HCT116 (cell line): ENCODE data around the gene HOXD9. TPM values are rescaled to one million over a fixed set of nuclear protein-coding genes. Genes with fewer than 3 reads are reported as not detected.

ENCODE experiments used
- ATAC-seq: fragments of 200-7000 bp; cut with Tn5 transposase; 2 replicates; pipeline ENCODE4 v1.9.1; 2020; ENCODE audit warnings: mild to moderate bottlenecking, moderate library complexity
- Bru-seq: library from RNA; stranded (reverse); fragments of 400-500 nt; gene quantifications from one replicate; lab custom pipeline; 2021; lab: Mats Ljungman, UMichigan
- BruChase-seq, 2 experiments: library from RNA; stranded (reverse); fragments of 400-500 nt; gene quantifications; one replicate each; lab custom pipeline; 2021; lab: Mats Ljungman, UMichigan
- BruUV-seq: library from RNA; stranded (reverse); fragments of 400-500 nt; replicated peaks from 2 replicates; lab custom pipeline; 2021; lab: Mats Ljungman, UMichigan
- CTCF ChIA-PET: fragments of 300-600 bp; sonication (Branson Sonifier 250); formaldehyde crosslinking; loops from one replicate; lab custom pipeline; 2021; ENCODE audit warnings: antibody characterized with exemption; lab: Charles Lee
- POLR2A ChIA-PET: fragments of 300-600, 350-600 bp; sonication (Branson Sonifier 250); formaldehyde crosslinking; loops from one replicate; lab custom pipeline; 2021; ENCODE audit warnings: antibody characterized with exemption; lab: Charles Lee
- RAD21 ChIA-PET, 2 experiments: fragments of 300-600 bp; sonication (Branson Sonifier 250); formaldehyde crosslinking; loops; one replicate each; lab custom pipeline; 2023; ENCODE audit warnings: low total read pairs in 2 of 2; ENCODE audit not compliant: uncharacterized antibody in 2 of 2, unreplicated experiment in 2 of 2, low non-redundant PET in 1 of 2; lab: Charles Lee
- DNase-seq: peaks from one replicate; pipeline ENCODE4 v3.0.0-alpha.2; 2010; ENCODE audit warnings: low read depth, low spot score
- H2AFZ ChIP-seq: fragments of 200-600 bp; shearing (Covaris generic), sonication (generic); 2 replicates; pipeline ENCODE4 v1.6.1; 2017; ENCODE audit warnings: low read depth, mixed run types, mixed read lengths, antibody characterized with exemption, low read length; ENCODE audit not compliant: poor library complexity, severe bottlenecking
- H3K27ac ChIP-seq: 2 replicates; pipeline ENCODE4 v1.5.1; 2012; ENCODE audit warnings: low read depth, low read length
- H3K27me3 ChIP-seq: fragments of 200-600 bp; sonication (generic); 2 replicates; pipeline ENCODE4 v1.6.1; 2016; ENCODE audit warnings: mixed run types, low read length, mixed read lengths; ENCODE audit not compliant: insufficient read depth
- H3K36me3 ChIP-seq, 2 experiments: fragments of 200-500 bp in 1 of 2; fragments of 200-600 bp in 1 of 2; sonication (Bioruptor generic) in 1 of 2; sonication (generic) in 1 of 2; 2 replicates each; pipeline versions ENCODE4 v1.5.1 to v1.6.1; 2014 to 2016; ENCODE audit warnings: low read length in 2 of 2, inconsistent platforms in 1 of 2, mixed read lengths in 1 of 2, mixed run types in 1 of 2; ENCODE audit not compliant: insufficient read depth in 2 of 2, control insufficient read depth in 1 of 2
- H3K4me1 ChIP-seq, 2 experiments: fragments of 200-600 bp in 1 of 2; sonication (generic) in 1 of 2; 2 replicates each; pipeline versions ENCODE4 v1.5.1 to v1.6.1; 2012 to 2017; ENCODE audit warnings: low read length in 2 of 2, inconsistent platforms in 1 of 2, mild to moderate bottlenecking in 1 of 2, mixed read lengths in 1 of 2, mixed run types in 1 of 2, moderate library complexity in 1 of 2; ENCODE audit not compliant: insufficient read depth in 2 of 2, control insufficient read depth in 1 of 2
- H3K4me2 ChIP-seq: fragments of 200-600 bp; sonication (generic); 2 replicates; pipeline ENCODE4 v1.6.1; 2017; ENCODE audit warnings: mixed run types, low read length, mixed read lengths
- H3K4me3 ChIP-seq, 2 experiments: fragments of 200-600 bp in 1 of 2; sonication (generic) in 1 of 2; replicated peaks in 1 of 2; 2 replicates each; pipeline ENCODE4 v1.5.1; 2011 to 2016; ENCODE audit warnings: low read length in 2 of 2, control low read depth in 1 of 2, low read depth in 1 of 2, mild to moderate bottlenecking in 1 of 2, mixed read lengths in 1 of 2, mixed run types in 1 of 2
- H3K79me2 ChIP-seq: fragments of 200-600 bp; sonication (generic); 2 replicates; pipeline ENCODE4 v1.6.1; 2017; ENCODE audit warnings: mild to moderate bottlenecking, mixed run types, low read length, moderate library complexity, mixed read lengths; ENCODE audit not compliant: insufficient read depth
- H3K9ac ChIP-seq: fragments of 200-600 bp; sonication (generic); 2 replicates; pipeline ENCODE4 v1.6.1; 2016; ENCODE audit warnings: low read length, mixed read lengths
- H3K9me2 ChIP-seq: fragments of 200-600 bp; sonication (generic), shearing (Covaris generic); 2 replicates; pipeline ENCODE4 v1.6.1; 2017; ENCODE audit warnings: mixed run types, mild to moderate bottlenecking, moderate library complexity; ENCODE audit not compliant: insufficient read depth
- H3K9me3 ChIP-seq, 2 experiments: fragments of 200-500 bp in 1 of 2; fragments of 200-600 bp in 1 of 2; sonication (Bioruptor generic) in 1 of 2; sonication (generic) in 1 of 2; 2 replicates each; pipeline ENCODE4 v1.6.1; 2014 to 2017; ENCODE audit warnings: low read length in 2 of 2, mixed read lengths in 2 of 2, inconsistent platforms in 1 of 2, low read depth in 1 of 2, mild to moderate bottlenecking in 1 of 2, mixed run types in 1 of 2, moderate library complexity in 1 of 2; ENCODE audit not compliant: control insufficient read depth in 1 of 2, insufficient read depth in 1 of 2
- H4K20me1 ChIP-seq: fragments of 200-600 bp; sonication (generic), shearing (Covaris generic); 2 replicates; pipeline ENCODE4 v1.6.1; 2017; ENCODE audit warnings: mixed run types, mild to moderate bottlenecking, moderate library complexity; ENCODE audit not compliant: insufficient read depth
- ELF1 ChIP-seq: IDR thresholded peaks from 2 replicates; pipeline ENCODE4 v1.6.1; 2012; ENCODE audit warnings: low read depth, borderline replicate concordance
- POLR2A ChIP-seq: IDR thresholded peaks from 2 replicates; pipeline ENCODE4 v1.7.0; 2011; ENCODE audit warnings: borderline replicate concordance; ENCODE audit not compliant: insufficient read depth, insufficient read length; ENCODE audit errors: extremely low read depth
- SIN3A ChIP-seq: IDR thresholded peaks from 2 replicates; pipeline ENCODE4 v1.6.1; 2012; ENCODE audit warnings: low read depth
- YY1 ChIP-seq: IDR thresholded peaks from 2 replicates; pipeline ENCODE4 v1.6.1; 2011; ENCODE audit warnings: low read length, low read depth, moderate library complexity, mild to moderate bottlenecking; ENCODE audit not compliant: insufficient replicate concordance; ENCODE audit errors: extremely low read depth
- ZFX ChIP-seq: fragments of 450-650 bp; IDR thresholded peaks from 2 replicates; pipeline ENCODE4 v1.6.1; 2017
- intact Hi-C: fragments of 100-400 bp; cut with micrococcal nuclease; formaldehyde crosslinking; loops from 2 replicates; pipeline ENCODE4 v1.10.0; 2022
- long read RNA-seq: library from polyadenylated mRNA; unstranded; transcript quantifications from one replicate; pipeline ENCODE4 v2.0.0, GENCODE V29; 2021; ENCODE audit not compliant: unreplicated experiment
- polyA plus RNA-seq: library from polyadenylated mRNA; unstranded; fragments of >200 nt; gene quantifications from 2 replicates; pipeline ENCODE4 v1.2.1, GENCODE V29; 2012; ENCODE audit warnings: missing spikeins
- total RNA-seq: library from RNA; stranded (reverse); gene quantifications from one replicate; pipeline ENCODE4 v1.2.1, GENCODE V29; 2021; ENCODE audit not compliant: unreplicated experiment
- TF ChIP-seq, protein P1 (sequence below): IDR thresholded peaks from 2 replicates; pipeline ENCODE4 v1.6.1; 2012
- TF ChIP-seq, protein P2 (sequence below): IDR thresholded peaks from 2 replicates; pipeline ENCODE4 v1.6.1; 2011; ENCODE audit warnings: mild to moderate bottlenecking, low read length, moderate library complexity; ENCODE audit not compliant: insufficient replicate concordance; ENCODE audit errors: extremely low read depth

HOXD9 gene
- total RNA-seq (not detected), Bru-seq, nascent RNA (not detected), BruChase-seq, experiment 1, labeled RNA remaining after a 6-hour chase (percentile 7 among the genes with signal in this experiment), BruChase-seq, experiment 2, labeled RNA remaining after a 2-hour chase (percentile 16 among the genes with signal in this experiment)
- polyA plus RNA-seq: 0.05 TPM in 2 replicates
- long read RNA-seq: 0 reads

DNA sequence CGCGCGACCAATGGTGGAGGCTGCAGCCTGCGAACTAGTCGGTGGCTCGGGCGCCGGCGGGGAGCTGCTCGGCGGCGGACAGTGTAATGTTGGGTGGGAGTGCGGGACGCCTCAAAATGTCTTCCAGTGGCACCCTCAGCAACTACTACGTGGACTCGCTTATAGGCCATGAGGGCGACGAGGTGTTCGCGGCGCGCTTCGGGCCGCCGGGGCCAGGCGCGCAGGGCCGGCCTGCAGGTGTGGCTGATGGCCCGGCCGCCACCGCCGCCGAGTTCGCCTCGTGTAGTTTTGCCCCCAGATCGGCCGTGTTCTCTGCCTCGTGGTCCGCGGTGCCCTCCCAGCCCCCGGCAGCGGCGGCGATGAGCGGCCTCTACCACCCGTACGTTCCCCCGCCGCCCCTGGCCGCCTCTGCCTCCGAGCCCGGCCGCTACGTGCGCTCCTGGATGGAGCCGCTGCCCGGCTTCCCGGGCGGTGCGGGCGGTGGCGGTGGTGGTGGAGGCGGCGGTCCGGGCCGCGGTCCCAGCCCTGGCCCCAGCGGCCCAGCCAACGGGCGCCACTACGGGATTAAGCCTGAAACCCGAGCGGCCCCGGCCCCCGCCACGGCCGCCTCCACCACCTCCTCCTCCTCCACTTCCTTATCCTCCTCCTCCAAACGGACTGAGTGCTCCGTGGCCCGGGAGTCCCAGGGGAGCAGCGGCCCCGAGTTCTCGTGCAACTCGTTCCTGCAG lies at the start of gene HOXD9:
HOXD9 (plus strand) TSS at position 37 of the 728 bp plus-strand sequence; CDS start at position 87, 50 bp downstream.
- Histone ChIP-seq H3K9me3 (no peaks in the 10 kb centered on the region), H3K4me2 (no peak within 1 kb of the TSS), H3K27ac (no peak within 1 kb of the TSS), H3K27me3 (no peaks in the 10 kb centered on the region), H3K4me1 (peaks cover 0 to 5% of the 10 kb centered on the region in 2 experiments; a peak in 1 of 4 replicates), H2AFZ (no peak within 1 kb of the TSS), H3K36me3 (no peaks in the 10 kb centered on the region), H3K79me2 (no peaks in the 10 kb centered on the region), H4K20me1 (no peaks in the 10 kb centered on the region), H3K9ac (no peak within 1 kb of the TSS)
- no peak for DNase-seq
- intact Hi-C loops: no loop called here
- RAD21 ChIA-PET: no interaction called here
- no TSS peak for BruUV-seq
- no peak for ATAC-seq
- CTCF ChIA-PET: no interaction called here
- TF ChIP-seq SIN3A (no peak), YY1 (no peak), ELF1 (no peak), ZFX (no peak), POLR2A (no peak)
- TF ChIP-seq, protein P1, sequence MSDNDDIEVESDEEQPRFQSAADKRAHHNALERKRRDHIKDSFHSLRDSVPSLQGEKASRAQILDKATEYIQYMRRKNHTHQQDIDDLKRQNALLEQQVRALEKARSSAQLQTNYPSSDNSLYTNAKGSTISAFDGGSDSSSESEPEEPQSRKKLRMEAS: no peak
- TF ChIP-seq, protein P2, sequence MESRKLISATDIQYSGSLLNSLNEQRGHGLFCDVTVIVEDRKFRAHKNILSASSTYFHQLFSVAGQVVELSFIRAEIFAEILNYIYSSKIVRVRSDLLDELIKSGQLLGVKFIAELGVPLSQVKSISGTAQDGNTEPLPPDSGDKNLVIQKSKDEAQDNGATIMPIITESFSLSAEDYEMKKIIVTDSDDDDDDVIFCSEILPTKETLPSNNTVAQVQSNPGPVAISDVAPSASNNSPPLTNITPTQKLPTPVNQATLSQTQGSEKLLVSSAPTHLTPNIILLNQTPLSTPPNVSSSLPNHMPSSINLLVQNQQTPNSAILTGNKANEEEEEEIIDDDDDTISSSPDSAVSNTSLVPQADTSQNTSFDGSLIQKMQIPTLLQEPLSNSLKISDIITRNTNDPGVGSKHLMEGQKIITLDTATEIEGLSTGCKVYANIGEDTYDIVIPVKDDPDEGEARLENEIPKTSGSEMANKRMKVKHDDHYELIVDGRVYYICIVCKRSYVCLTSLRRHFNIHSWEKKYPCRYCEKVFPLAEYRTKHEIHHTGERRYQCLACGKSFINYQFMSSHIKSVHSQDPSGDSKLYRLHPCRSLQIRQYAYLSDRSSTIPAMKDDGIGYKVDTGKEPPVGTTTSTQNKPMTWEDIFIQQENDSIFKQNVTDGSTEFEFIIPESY: no peak
- TF ChIP-seq, all 23 proteins: peak for 0
- no peaks in the 10 kb centered on the region for H3K9me2 ChIP-seq
- no peak within 1 kb of the TSS for H3K4me3 ChIP-seq
- POLR2A ChIA-PET: no interaction called here
